Colon (tissue), 2 donors: ENCODE measurements around the gene SPATA32.
"Not testable (repeated sequence)": the region's sequence is repeated elsewhere in the genome, so short reads cannot be mapped to it uniquely, and the experiment has no call there.

Experiments used
- FAIRE-seq: peaks from 2 replicates; lab custom pipeline; 2012; peaks lifted over from hg19 to GRCh38; lab: Jason Lieb, UNC
- donor health status: control.
- donor health status: control.

Gene SPATA32

DNA sequence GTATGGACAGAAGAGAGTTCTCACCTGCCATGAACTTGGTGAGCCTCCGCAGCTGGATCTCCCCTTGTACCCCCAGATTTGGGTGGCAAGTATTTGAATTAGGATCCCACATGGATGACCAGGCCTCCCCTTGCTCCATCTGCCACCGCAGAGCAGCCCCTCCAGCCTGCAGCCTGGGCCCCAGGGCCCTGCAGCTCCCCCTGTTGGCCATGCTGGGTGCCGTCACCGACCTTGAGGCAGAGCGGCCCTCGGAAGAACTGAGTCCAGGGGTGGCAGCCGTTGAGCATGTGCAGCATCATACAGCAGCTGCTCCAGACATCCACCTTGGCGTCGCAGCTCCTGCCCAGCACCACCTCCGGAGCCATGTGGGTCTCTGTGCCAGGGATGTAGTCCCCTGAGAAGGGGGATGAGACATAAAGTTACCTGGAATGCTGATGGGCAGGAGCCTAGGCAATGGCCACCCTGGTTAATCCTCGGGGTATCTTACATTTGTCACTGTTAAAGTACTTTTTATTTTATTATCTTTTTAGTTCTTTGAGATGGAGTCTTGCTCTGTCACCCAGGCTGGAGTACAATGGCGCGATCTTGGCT lies 9.0 kb upstream of the SPATA32 start:
- no peak for FAIRE-seq

- no peak for FAIRE-seq
Observed at GRCh38 chr17:45269912-45270311, 8.0 kb upstream of the SPATA32 start.

GRCh38 chr17:45267436-45268055 lies 5.7 kb upstream of the SPATA32 start:
- no peak for FAIRE-seq

DNA sequence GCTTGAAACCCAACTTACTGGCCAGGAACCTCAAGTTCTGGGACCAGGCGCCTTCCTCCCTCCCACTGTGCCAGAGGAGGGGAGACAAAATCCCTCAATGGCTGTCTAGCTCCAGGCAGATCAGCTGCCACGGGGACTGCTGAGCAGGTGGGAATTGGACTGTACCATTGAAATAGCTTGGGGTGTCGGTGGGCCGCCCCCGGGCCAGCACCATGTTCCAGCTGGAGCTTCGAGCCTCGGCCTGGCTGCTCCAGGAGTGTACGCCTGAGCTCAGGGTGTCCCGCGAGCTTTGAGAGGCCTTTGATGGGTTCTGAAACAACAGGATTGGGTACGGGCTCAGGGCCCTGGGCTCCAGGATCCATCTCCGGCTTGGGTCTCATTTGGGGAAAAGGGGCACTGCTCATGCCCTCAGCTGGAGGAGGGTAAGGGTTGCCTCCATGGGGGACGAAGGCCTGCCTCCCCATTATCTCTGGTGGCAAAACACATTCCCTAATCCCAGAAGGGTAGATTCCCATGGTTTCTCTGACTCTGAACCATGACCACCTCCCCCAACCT lies 4.6 kb upstream of the SPATA32 start:
- FAIRE-seq = no peak

- no peak for FAIRE-seq
Observed at GRCh38 chr17:45265821-45266220, 3.9 kb upstream of the SPATA32 start.

GRCh38 chr17:45264988-45265387 lies 3.1 kb upstream of the SPATA32 start:
- FAIRE-seq = no peak

GRCh38 chr17:45264430-45264829 lies 2.5 kb upstream of the SPATA32 start:
- FAIRE-seq = no peak

- no peak for FAIRE-seq
Observed at GRCh38 chr17:45263477-45263860, 1.6 kb upstream of the SPATA32 start.

- no peak for FAIRE-seq
Observed at GRCh38 chr17:45262516-45263476, 902 bp upstream of the SPATA32 start.

- no peak for FAIRE-seq
Observed at GRCh38 chr17:45260204-45260783, 1.6 kb downstream of the SPATA32 start.

- no peak for FAIRE-seq
Observed at GRCh38 chr17:45258981-45259380, 2.9 kb downstream of the SPATA32 start.

GRCh38 chr17:45257115-45257514 lies 4.8 kb downstream of the SPATA32 start:
- no peak for FAIRE-seq

- no peak for FAIRE-seq
Observed at GRCh38 chr17:45256114-45256966, 5.6 kb downstream of the SPATA32 start.

DNA sequence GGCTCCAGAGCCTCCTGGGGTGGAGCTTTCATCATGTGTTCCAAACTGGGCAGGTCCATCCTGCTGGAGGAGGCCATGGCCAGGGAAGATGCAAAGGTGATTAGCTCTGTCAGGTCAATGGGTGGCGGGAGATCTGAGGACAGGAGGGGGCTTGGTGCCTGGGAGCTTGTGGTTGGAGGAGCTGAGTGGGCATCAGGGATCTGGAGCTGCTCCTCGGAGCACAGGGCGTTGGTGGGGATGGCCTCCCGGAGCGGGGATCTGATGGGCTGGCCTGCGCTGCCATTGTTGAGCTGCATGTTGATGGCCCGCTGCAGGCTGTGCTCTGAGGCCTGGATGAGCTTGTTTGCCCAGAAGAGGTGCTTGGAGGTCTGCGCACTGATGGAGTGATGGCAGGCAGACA lies 6.5 kb downstream of the SPATA32 start:
- FAIRE-seq = no peak

- FAIRE-seq = no peak
Observed at GRCh38 chr17:45253879-45254278, 8.0 kb downstream of the SPATA32 start.

DNA sequence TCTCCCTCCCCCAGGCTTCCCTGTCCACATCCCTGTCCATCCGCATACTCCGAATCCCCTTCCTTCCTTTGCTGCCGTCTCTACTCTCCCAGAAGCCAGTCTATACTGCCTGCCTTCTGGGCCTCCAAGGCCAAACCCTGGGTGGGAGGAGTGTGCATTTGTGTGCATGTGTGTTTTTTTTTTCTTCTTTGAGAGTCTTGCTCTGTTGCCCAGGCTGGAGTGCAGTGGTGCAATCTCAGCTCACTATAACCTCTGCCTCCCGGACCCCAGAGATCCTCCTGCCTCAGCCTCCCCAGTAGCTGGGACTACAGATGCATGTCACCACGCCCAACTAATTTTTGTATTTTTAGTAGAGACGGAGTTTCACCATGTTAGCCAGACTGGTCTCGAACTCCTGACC lies 8.7 kb downstream of the SPATA32 start:
- FAIRE-seq = not testable (repeated sequence)

DNA sequence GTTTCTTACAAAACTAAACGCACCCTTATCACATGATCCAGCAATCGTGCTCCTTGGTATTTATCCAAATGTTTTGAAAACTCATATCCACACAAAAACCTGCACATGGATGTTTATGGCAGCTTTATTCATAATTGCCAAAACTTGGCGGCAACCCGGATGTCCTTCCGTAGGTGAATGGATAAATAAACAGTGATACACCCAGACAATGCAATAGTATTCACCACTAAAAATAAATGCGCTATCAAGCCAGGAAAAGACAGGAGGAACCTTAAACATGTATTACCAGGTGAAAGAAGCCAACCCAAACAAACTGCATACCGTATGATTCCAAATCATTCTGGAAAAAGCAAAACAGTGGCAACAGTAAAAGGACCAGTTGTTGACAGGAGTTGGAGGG lies 10.0 kb downstream of the SPATA32 start:
- no peak for FAIRE-seq

GRCh38 chr17:45248132-45248957 lies 13.5 kb downstream of the SPATA32 start:
- no peak for FAIRE-seq

- FAIRE-seq = no peak
Observed at GRCh38 chr17:45247429-45248131, 14.3 kb downstream of the SPATA32 start.

DNA sequence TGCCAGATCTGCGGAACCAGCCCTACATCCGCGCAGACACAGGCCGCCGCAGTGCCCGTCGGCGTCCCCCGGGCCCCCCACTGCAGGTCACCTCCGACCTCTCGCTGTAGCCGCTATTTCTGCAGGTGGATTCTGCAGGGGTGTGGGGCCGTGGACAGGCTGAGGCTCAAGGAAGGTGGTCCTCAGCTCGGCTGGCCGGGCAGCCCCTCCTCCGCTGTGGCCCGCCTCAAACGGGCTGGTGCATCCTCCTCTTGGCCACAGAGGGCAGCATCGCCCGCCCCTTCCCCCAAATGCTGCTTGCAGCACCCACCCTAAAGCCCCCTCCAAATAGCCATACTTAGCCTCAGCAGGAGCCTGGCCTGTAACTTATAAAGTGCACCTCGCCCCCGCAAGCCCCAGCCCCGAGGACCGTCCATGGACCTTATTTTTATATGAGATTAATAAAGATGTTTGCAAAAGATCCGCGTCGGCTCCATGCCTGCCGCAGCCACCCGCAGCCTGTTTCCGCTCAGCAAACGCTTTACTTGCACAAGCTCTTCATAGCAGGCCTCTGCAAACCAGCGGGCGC lies 14.9 kb downstream of the SPATA32 start:
- FAIRE-seq = no peak
